Hypothalamus (tissue), 51 donors: Measurements from ENCODE around the gene PTPN21.

Experiments used
- DNase-seq, 51 donors: peaks; one replicate each; lab custom pipeline; 2025; lab: John Stamatoyannopoulos, UW

Gene PTPN21

GRCh38 chr14:88476825-88477224, 78.0 kb downstream of the PTPN21 start:
- DNase-seq: no peak

GRCh38 chr14:88476214-88476774, 78.5 kb downstream of the PTPN21 start:
- no peak for DNase-seq

GRCh38 chr14:88473791-88474190, 81.0 kb downstream of the PTPN21 start:
- no peak for DNase-seq

- no peak for DNase-seq
Measured at GRCh38 chr14:88470542-88471440, 84.0 kb downstream of the PTPN21 start.

- DNase-seq: no peak
Measured at GRCh38 chr14:88468406-88468805, 86.4 kb downstream of the PTPN21 start.

- no peak for DNase-seq
Measured at GRCh38 chr14:88463318-88463717, 91.5 kb downstream of the PTPN21 start.

GRCh38 chr14:88454886-88455285, 99.9 kb downstream of the PTPN21 start:
- no peak for DNase-seq

- DNase-seq: no peak
Measured at GRCh38 chr14:88452231-88452630, 102.6 kb downstream of the PTPN21 start.

GRCh38 chr14:88439088-88439487, 115.7 kb downstream of the PTPN21 start:
- DNase-seq: no peak

GRCh38 chr14:88437658-88438057, 117.1 kb downstream of the PTPN21 start:
- peak in 1 of 51 donors; percentile 35 for DNase-seq

- no peak for DNase-seq
Measured at GRCh38 chr14:88430976-88431375, 123.8 kb downstream of the PTPN21 start.

GRCh38 chr14:88426271-88426670, 128.5 kb downstream of the PTPN21 start:
- DNase-seq: no peak

GRCh38 chr14:88424573-88424972, 130.2 kb downstream of the PTPN21 start:
- DNase-seq: no peak

GRCh38 chr14:88422919-88423650, 131.7 kb downstream of the PTPN21 start:
- DNase-seq: no peak

GRCh38 chr14:88422047-88422446, 132.8 kb downstream of the PTPN21 start:
- DNase-seq: no peak

GRCh38 chr14:88421286-88421685, 133.5 kb downstream of the PTPN21 start:
- DNase-seq: no peak

GRCh38 chr14:88420187-88420586, 134.6 kb downstream of the PTPN21 start:
- DNase-seq: no peak

GRCh38 chr14:88417594-88417993, 137.2 kb downstream of the PTPN21 start:
- no peak for DNase-seq
